Measurements from ENCODE around the gene NPAS3.

NPAS3 gene

GRCh38 chr14:33529787-33530757 lies 591.4 kb downstream of the NPAS3 start:
- no peak for DNase-seq

GRCh38 chr14:33532553-33532952 lies 593.9 kb downstream of the NPAS3 start:
- DNase-seq = no peak

- no peak for DNase-seq
Measured at GRCh38 chr14:33534104-33534503, 595.4 kb downstream of the NPAS3 start.

GRCh38 chr14:33534632-33535031 lies 596.0 kb downstream of the NPAS3 start:
- no peak for DNase-seq

GRCh38 chr14:33539918-33540357 lies 601.3 kb downstream of the NPAS3 start:
- DNase-seq = no peak

- no peak for DNase-seq
Measured at GRCh38 chr14:33541171-33541570, 602.5 kb downstream of the NPAS3 start.

- no peak for DNase-seq
Measured at GRCh38 chr14:33542338-33543287, 603.9 kb downstream of the NPAS3 start.

GRCh38 chr14:33545696-33546095 lies 607.0 kb downstream of the NPAS3 start:
- no peak for DNase-seq

- no peak for DNase-seq
Measured at GRCh38 chr14:33548606-33549005, 609.9 kb downstream of the NPAS3 start.

GRCh38 chr14:33551963-33552362 lies 613.3 kb downstream of the NPAS3 start:
- DNase-seq = no peak

GRCh38 chr14:33553706-33554278 lies 615.1 kb downstream of the NPAS3 start:
- no peak for DNase-seq

- DNase-seq = no peak
Measured at GRCh38 chr14:33554988-33555387, 616.3 kb downstream of the NPAS3 start.

- no peak for DNase-seq
Measured at GRCh38 chr14:33555710-33556350, 617.2 kb downstream of the NPAS3 start.

GRCh38 chr14:33556382-33557121 lies 617.9 kb downstream of the NPAS3 start:
- peak; percentile 88 for DNase-seq

GRCh38 chr14:33560718-33561431 lies 622.2 kb downstream of the NPAS3 start:
- no peak for DNase-seq

GRCh38 chr14:33561488-33562175 lies 623.0 kb downstream of the NPAS3 start:
- no peak for DNase-seq

GRCh38 chr14:33563191-33563900 lies 624.7 kb downstream of the NPAS3 start:
- DNase-seq = peak; percentile 84

- no peak for DNase-seq
Measured at GRCh38 chr14:33563901-33564197, 625.2 kb downstream of the NPAS3 start.

- DNase-seq = peak; percentile 94
Measured at GRCh38 chr14:33564774-33565630, 626.3 kb downstream of the NPAS3 start.

All from NCI-H226 (cell line).